ENCODE measurements around the gene TBC1D7.

DNA sequence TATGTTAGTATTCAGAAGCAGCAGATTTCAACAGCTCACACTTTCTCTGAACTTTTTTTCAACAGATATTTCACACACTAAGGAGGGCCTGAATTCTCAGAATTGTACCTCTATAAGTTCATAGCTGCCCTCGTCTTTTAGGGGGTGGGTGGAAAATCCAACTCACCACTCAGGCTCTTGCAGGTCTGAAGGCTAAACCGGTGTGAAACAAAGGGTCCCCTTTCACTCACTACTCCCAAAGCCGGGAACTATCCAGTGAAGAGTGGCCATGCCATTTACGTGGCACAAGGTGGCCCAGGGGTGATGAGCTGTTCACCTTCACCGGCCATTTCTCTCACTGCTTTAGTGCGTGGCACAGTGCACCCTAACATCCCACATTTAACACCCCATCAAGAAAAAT, 24.2 kb downstream of the TBC1D7 start:
- TF ChIP-seq POLR2A (IDR thresholded peaks at IDR 0.05; ENCODE audit: low read length) (no peak), GATA1 (IDR thresholded peaks at IDR 0.05; ENCODE audit: low read depth, low read length) (no peak)
